ENCODE data around the gene TRIO.

The TRIO gene

DNA sequence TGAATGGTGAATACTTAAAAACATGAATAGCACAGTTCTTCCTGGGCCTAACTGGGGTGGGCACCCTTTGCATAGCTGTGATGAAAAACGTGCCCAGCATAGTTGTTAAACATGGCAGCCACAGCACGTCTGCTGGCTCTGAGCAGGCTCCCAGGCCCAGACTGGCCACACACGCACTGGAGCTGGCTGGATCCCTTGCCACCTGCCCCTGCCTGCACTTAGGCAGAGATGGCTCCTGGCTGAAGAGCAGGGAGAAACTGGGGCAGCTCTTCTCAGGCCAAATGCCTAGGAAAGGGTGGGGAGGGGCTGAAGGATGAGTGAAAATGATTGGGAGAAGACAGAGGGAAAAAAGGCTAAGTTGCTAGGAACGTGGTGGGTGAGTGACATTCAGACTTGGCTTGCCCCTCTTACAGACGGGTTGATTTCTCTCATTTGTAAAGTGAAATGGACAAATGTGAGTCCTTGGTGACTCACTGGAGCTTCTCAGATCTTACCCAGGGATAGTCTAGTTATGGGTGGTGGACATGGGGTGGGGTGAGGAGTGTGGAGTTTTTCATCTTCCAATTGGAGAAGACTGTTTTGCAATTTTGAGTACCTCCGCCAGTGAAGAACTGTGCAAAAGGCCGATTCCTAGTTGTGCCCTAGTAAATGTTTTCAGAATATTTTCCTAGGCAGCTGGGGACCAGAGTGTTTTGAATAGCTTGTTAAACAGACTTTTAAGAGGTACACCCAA lies 42.4 kb downstream of the TRIO start:
- peak overlapping the region; percentile 21 for H3K4me3 ChIP-seq (ENCODE audit: low read length)
- DNase-seq (ENCODE audit: low read depth) = peak; percentile 73
- TF ChIP-seq, protein P1, sequence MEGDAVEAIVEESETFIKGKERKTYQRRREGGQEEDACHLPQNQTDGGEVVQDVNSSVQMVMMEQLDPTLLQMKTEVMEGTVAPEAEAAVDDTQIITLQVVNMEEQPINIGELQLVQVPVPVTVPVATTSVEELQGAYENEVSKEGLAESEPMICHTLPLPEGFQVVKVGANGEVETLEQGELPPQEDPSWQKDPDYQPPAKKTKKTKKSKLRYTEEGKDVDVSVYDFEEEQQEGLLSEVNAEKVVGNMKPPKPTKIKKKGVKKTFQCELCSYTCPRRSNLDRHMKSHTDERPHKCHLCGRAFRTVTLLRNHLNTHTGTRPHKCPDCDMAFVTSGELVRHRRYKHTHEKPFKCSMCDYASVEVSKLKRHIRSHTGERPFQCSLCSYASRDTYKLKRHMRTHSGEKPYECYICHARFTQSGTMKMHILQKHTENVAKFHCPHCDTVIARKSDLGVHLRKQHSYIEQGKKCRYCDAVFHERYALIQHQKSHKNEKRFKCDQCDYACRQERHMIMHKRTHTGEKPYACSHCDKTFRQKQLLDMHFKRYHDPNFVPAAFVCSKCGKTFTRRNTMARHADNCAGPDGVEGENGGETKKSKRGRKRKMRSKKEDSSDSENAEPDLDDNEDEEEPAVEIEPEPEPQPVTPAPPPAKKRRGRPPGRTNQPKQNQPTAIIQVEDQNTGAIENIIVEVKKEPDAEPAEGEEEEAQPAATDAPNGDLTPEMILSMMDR (conservative IDR thresholded peaks at IDR 0.05; ENCODE audit: low read length) = no peak

DNA sequence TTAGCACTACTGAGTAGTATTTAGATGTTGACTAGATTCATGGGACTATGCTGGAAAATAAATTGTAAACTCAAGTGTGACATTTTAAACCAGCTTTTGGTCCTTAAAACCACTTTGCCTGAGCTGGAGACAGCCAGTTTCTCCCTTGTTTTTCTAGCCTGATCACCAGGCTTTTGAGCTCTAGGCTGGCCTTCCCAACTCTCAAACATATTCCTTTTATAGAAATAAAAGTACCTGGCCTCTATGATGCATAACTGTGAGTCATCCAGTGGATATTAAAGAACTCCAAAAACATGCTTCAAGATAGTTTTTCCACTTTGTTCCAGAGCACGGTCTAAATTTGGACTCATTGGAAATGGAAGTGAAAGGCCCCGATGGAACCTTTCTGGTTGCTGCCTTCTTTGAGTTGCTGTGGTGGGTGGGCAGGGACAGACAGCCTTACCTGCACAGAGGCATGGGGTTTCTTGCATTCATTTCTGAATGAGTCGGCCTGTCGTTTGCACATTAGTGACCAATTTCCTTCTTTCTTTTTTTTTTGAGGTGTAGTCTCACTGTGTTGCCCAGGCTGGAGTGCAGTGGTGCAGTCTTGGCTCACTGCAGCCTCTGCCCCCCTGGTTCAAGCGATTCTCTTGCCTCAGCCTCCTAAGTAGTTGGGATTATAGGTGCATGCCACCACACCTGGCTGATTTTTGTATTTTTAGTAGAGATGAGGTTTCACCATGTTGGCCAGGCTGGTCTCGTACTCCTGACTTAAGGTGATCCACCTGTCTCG lies 43.1 kb downstream of the TRIO start:
- H3K4me3 ChIP-seq (ENCODE audit: low read length) = no peak overlapping the region
- TF ChIP-seq, protein P1 (conservative IDR thresholded peaks at IDR 0.05; ENCODE audit: low read length) = no peak
- peak; percentile 45 for DNase-seq (ENCODE audit: low read depth)

- no peak for DNase-seq (ENCODE audit: low read depth)
- TF ChIP-seq, protein P1 (conservative IDR thresholded peaks at IDR 0.05; ENCODE audit: low read length) = no peak
- no peak overlapping the region for H3K4me3 ChIP-seq (ENCODE audit: low read length)
Measured at GRCh38 chr5:14187157-14187556, 44.0 kb downstream of the TRIO start.

DNA sequence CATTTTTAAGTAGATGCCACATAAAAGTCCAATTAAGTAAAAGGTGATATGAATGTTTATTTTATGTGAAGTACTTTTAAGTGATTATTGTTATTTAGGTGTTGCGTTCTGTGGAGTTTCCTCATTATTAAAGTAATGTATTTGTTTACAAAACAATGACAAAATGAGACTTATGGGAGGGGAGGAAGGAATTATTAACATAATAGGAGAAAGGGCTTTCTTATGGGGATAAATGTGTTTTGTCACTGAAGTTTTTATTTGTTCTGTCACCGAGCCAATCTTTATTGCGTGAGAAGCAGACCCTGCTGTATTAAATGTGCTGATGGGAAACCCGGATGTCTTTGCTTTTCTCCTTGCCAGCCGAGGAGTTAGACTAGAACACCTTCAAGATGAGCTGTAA lies 44.5 kb downstream of the TRIO start:
- DNase-seq (ENCODE audit: low read depth) = no peak
- no peak overlapping the region for H3K4me3 ChIP-seq (ENCODE audit: low read length)
- TF ChIP-seq, protein P1 (conservative IDR thresholded peaks at IDR 0.05; ENCODE audit: low read length) = no peak

DNA sequence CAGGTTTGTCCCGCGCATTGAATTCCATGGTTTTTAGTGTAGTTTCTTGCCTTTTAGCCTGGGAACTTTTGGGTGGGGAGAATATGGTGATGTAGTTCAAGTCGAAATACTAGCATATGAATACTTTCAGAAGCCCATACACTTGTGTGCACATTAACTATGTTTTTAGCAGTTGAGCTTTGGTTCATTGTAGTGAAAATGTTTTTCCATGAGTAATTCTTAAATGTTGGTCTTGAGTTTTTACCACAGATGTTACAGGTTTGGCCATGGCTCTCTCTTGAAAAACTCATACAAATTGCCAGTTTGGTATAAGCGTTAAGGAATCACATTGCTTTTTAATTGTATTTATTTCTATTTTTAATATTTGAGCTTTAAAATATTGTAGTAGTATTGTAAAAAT lies 45.6 kb downstream of the TRIO start:
- TF ChIP-seq, protein P1 (conservative IDR thresholded peaks at IDR 0.05; ENCODE audit: low read length) = no peak
- no peak overlapping the region for H3K4me3 ChIP-seq (ENCODE audit: low read length)
- DNase-seq (ENCODE audit: low read depth) = no peak

GRCh38 chr5:14189680-14190079 lies 46.5 kb downstream of the TRIO start:
- H3K4me3 ChIP-seq (ENCODE audit: low read length) = peak overlapping the region; percentile 30
- TF ChIP-seq, protein P1 (conservative IDR thresholded peaks at IDR 0.05; ENCODE audit: low read length) = no peak

More at GRCh38 chr5:14189680-14190079, 46.5 kb downstream of the TRIO start:
- no peak for DNase-seq (ENCODE audit: low read depth)
